Measurements from ENCODE around the gene F13A1.

The F13A1 gene

DNA sequence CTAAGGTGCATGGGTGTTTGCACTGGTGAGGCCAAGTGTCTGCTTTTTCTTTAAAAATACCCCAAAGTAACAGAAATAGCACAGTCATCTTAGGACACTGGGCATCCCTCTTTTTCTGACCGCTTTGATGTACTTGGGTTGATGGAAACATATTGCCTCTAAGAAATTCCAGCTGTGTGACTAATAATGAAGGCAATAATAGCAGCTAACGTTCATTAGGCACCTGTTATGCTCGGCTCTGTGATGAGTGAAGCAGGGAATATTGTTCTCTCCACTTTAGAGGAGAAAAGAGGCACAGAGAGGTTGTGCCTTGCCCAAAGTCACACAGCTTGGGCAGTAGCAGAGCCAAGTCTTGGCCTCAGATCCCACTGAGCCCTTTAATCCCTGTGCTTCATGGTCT, 100.7 kb downstream of the F13A1 start:
- DNase-seq (ENCODE audit: low spot score in 2 of 2) = no peak
- Histone ChIP-seq H3K9me3 (no peaks in the 10 kb centered on the region), H3K4me3 (no peak overlapping the region), H3K4me1 (no peaks in the 10 kb centered on the region), H3K27me3 (ENCODE audit: low read depth) (no peaks in the 10 kb centered on the region), H3K36me3 (replicated peaks) (no peaks in the 10 kb centered on the region)
- in situ Hi-C loops (cut with MboI; ENCODE audit: low sequenced_read_pairs) = no loop called here

DNA sequence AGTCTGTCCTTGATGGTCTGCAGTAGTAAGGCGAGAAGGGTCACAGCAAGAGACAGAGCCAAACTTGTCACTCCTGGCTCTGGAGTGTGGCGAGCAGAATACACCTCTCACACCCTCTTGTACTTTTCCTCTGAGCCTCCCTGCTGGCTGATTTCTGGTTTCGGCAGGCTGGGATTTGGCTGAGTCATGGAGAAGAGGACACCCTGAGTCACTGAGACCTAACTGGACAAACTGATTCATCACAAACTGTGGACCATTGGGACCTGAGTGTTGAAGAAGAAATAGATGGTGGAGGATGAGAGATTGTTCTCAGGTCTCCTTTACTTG, 101.7 kb downstream of the F13A1 start:
- in situ Hi-C loops (cut with MboI; ENCODE audit: low sequenced_read_pairs) = no loop called here
- Histone ChIP-seq H3K27me3 (ENCODE audit: low read depth) (no peaks in the 10 kb centered on the region), H3K9me3 (no peaks in the 10 kb centered on the region), H3K4me1 (no peaks in the 10 kb centered on the region), H3K36me3 (replicated peaks) (no peaks in the 10 kb centered on the region), H3K4me3 (no peak overlapping the region)
- no peak for DNase-seq (ENCODE audit: low spot score in 2 of 2)

DNA sequence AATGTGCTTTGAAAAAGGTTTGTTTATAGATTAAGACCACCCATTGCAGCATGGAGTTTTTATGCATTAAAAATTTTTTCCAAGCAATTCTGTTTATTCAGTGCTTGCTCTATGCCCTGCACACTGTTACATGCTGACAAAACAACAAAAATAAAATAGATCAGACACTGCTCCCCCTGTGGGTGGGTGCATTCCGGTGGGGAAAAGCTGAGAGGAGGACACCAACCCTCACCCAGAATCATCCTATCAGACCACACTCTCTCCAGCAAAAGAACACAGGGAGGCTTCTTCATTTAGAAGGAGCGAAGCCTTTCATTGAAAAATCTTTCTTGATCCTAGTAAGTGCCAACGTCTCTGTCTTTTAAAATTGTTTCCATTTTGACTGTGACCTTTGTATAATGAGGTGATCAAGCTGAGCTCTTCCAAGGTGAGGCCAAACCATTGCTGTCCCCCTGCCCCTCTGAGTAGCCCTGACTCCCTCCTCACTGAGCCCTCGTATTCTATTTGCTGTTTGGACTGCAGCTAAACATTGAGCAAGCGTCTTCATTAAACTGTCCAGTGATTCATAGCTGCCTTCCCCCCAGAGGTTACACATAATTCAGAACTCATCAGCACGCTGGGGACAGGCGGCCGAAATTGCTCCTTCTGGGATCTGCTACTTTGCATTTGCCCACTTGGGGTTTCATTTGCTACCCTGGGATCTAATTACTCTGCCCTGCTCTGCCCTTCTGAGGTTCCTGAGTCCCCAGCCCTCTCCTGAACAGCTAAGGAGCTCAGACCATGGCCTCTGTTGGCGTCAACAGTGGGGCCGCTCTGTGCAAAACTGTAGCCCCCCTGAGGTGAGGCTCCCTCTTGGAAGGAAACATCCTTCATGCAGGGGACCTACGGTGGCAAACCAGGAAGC, 102.4 kb downstream of the F13A1 start:
- no peaks in the 10 kb centered on the region for H3K9me3 ChIP-seq
- no peak overlapping the region for H3K4me3 ChIP-seq
- in situ Hi-C loops (cut with MboI; ENCODE audit: low sequenced_read_pairs) = no loop called here
- no peaks in the 10 kb centered on the region for H3K4me1 ChIP-seq
- H3K36me3 ChIP-seq (replicated peaks) = no peaks in the 10 kb centered on the region
- H3K27me3 ChIP-seq (ENCODE audit: low read depth) = no peaks in the 10 kb centered on the region
- DNase-seq (ENCODE audit: low spot score in 2 of 2) = no peak

DNA sequence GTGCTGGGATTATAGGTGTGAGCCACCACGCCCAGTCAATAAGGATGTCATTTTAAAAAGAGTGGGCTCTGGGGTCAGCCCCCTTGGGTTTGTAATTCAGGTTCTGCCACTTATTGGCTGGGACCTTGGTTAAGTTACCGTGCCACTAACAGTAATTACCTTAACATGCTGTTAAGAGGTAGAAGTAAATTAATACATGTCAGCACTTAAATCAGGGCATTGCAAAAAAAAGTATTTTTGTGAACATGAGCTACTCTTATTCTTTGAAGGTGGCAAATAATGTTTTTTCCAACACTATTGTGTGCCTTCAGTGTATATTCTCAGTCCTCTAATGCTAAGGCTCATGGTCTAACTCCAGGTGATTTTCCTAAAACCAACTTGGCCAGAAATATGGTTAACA, 109.5 kb downstream of the F13A1 start:
- H3K27me3 ChIP-seq (ENCODE audit: low read depth) = no peaks in the 10 kb centered on the region

DNA sequence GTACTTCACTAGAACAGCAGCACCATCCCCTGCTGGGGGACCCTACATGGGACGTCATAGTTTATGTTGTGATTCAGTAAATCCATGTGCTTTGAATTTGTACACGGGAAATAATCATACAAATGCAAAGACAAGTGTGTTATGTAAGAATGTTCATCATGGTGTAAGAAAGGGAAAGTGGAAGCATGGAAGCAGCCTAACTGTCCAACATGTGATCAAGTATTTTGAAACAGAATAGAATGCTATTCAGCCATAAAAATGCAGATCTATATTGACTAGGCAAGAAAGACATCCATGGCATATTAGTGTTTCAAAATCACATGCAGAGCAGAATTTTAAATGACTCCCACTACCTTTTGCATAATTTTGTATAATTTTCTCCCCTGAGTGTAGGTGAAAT, 117.6 kb downstream of the F13A1 start:
- no peak for DNase-seq (ENCODE audit: low spot score in 2 of 2)
- Histone ChIP-seq H3K4me3 (no peak overlapping the region), H3K4me1 (no peaks in the 10 kb centered on the region), H3K9me3 (no peaks in the 10 kb centered on the region), H3K36me3 (replicated peaks) (no peaks in the 10 kb centered on the region), H3K27me3 (ENCODE audit: low read depth) (no peaks in the 10 kb centered on the region)
- in situ Hi-C loops (cut with MboI; ENCODE audit: low sequenced_read_pairs) = no loop called here

More for the DNA sequence above, 109.5 kb downstream of the F13A1 start:
- no peaks in the 10 kb centered on the region for H3K9me3 ChIP-seq
- no peak overlapping the region for H3K4me3 ChIP-seq
- no peak for DNase-seq (ENCODE audit: low spot score in 2 of 2)
- in situ Hi-C loops (cut with MboI; ENCODE audit: low sequenced_read_pairs) = no loop called here
- H3K4me1 ChIP-seq = no peaks in the 10 kb centered on the region
- H3K36me3 ChIP-seq (replicated peaks) = no peaks in the 10 kb centered on the region

DNA sequence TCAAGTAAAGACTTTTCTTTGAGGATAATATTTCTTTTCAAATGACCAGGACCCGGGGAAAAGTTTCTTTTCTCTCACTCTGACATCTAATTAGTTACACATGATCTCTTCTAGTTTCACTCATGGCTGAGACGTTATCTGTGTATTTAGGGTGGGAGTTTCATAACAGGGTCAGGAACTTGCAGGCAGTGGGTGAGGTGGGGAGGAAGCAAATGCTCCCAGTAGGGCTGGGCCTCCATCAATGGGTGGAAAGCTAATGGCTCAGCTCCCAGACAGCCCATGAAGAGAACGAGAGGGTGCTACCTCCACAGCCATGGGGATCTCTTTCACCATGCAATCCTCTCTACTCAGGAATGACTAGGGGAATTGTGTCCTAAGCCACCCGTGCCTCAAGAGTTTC, 119.3 kb downstream of the F13A1 start:
- Histone ChIP-seq H3K36me3 (replicated peaks) (no peaks in the 10 kb centered on the region), H3K4me1 (no peaks in the 10 kb centered on the region), H3K4me3 (no peak overlapping the region), H3K9me3 (no peaks in the 10 kb centered on the region), H3K27me3 (ENCODE audit: low read depth) (no peaks in the 10 kb centered on the region)
- DNase-seq (ENCODE audit: low spot score in 2 of 2) = no peak
- in situ Hi-C loops (cut with MboI; ENCODE audit: low sequenced_read_pairs) = no loop called here

DNA sequence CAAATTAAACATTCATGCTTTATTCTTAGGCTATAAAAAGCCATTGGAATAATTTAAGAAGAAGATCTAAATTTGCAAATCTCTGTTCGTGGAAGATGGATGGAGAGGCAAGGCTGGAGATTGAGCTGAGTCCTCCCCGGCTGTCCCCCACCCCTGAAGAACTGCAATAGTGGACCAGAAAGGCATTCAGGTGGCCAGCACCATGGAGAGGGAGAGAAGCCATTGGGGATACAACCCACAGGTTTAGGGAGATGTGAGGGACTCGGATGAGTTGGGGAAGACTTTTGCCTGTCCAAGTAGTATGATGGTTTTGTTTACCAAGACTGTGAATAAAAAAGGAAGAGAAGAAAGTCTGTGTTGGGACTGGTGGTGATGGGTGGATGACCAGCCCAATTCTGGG, 120.8 kb downstream of the F13A1 start:
- H3K27me3 ChIP-seq (ENCODE audit: low read depth) = no peaks in the 10 kb centered on the region
- no peak overlapping the region for H3K4me3 ChIP-seq
- H3K4me1 ChIP-seq = no peaks in the 10 kb centered on the region
- no peaks in the 10 kb centered on the region for H3K9me3 ChIP-seq
- H3K36me3 ChIP-seq (replicated peaks) = no peaks in the 10 kb centered on the region
- in situ Hi-C loops (cut with MboI; ENCODE audit: low sequenced_read_pairs) = no loop called here
- DNase-seq (ENCODE audit: low spot score in 2 of 2) = no peak

DNA sequence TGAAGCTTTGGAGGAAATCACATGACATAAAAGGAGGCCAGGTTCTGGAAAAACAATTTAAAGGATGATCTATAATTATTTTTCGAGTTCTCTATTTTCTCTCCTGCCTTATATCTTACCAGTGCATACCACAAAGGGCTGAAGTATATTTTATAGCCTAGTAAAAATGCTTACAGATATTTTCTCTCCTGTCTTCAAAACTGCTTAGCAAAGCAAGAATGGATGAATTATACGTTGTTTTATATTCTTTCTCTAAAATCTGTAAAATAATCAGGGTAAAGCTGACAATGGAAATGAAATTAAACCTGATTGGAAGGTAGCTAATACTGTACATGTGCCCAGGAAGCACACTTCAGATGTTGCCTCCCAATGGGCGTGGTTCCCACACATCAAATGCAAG, 123.7 kb downstream of the F13A1 start:
- Histone ChIP-seq H3K4me1 (no peaks in the 10 kb centered on the region), H3K27me3 (ENCODE audit: low read depth) (no peaks in the 10 kb centered on the region), H3K4me3 (no peak overlapping the region), H3K9me3 (no peaks in the 10 kb centered on the region), H3K36me3 (replicated peaks) (no peaks in the 10 kb centered on the region)
- in situ Hi-C loops (cut with MboI; ENCODE audit: low sequenced_read_pairs) = no loop called here
- DNase-seq (ENCODE audit: low spot score in 2 of 2) = no peak

DNA sequence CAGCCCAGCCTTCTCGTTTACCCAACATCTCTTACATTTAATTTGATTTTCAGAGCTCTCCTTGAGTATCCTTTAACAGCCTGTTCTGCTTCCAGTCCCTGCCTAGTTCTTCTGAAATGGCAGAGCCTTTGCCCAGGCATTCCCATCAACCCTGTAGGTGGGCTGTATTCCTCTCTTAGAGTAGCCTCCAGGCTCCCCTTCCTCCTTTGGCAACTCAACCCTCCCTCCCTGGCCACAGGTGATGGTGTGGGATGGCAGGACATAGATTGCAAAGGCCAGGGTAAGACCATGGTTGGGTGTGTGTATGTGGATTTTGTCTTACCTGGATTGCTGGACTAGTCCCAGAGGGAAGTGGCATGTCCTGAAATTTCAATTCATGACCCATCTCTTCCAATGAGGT, 125.4 kb downstream of the F13A1 start:
- Histone ChIP-seq H3K27me3 (ENCODE audit: low read depth) (no peaks in the 10 kb centered on the region), H3K36me3 (replicated peaks) (no peaks in the 10 kb centered on the region), H3K4me1 (no peaks in the 10 kb centered on the region), H3K9me3 (no peaks in the 10 kb centered on the region), H3K4me3 (no peak overlapping the region)
- no peak for DNase-seq (ENCODE audit: low spot score in 2 of 2)
- in situ Hi-C loops (cut with MboI; ENCODE audit: low sequenced_read_pairs) = no loop called here

DNA sequence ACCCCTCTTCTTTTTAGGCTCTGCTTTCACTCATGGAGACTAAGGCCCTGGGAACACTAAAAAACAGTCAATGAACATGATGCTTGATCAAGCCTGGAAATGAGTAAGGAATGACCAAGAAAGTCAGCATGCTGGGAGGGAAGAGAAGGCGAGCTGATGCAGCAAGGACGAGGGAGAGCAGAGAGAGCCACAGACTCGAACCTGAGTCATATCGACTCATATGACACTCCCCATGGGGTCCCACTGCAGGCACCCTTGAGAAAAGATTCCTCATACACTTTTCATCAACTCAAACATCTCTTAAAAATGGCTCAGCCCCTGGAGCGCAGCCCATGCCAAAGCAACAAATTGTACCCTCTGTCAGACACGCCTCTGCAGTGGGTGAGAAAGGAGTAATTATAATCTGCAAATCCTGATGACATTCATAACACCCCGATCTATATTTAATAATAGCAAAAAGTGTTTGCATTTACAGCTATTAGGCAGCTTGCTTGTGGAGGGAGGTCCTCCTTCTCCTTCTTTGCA, 127.2 kb downstream of the F13A1 start:
- Histone ChIP-seq H3K9me3 (no peaks in the 10 kb centered on the region), H3K36me3 (replicated peaks) (no peaks in the 10 kb centered on the region), H3K4me3 (no peak overlapping the region), H3K27me3 (ENCODE audit: low read depth) (no peaks in the 10 kb centered on the region), H3K4me1 (no peaks in the 10 kb centered on the region)
- DNase-seq (ENCODE audit: low spot score in 2 of 2) = no peak
- in situ Hi-C loops (cut with MboI; ENCODE audit: low sequenced_read_pairs) = no loop called here

DNA sequence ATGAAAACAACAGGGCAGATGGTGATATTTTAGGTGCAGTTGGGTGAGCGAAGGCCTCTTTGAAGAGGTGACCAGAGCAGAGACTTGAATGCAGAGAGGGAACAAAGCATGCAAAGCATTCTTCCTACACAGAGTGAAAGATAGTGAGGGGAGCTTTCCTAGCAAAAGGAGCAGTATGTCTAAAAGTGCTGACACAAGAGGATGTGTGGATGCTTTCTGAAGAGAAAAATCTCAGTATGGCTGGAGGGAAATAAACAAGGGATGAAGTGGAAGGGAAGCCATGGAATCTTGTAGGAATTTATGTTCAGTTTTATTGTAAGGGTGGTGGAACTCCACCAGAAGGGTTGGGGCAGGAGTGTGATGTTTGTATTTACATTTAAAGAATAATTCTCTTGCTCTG, 128.6 kb downstream of the F13A1 start:
- Histone ChIP-seq H3K27me3 (ENCODE audit: low read depth) (no peaks in the 10 kb centered on the region), H3K9me3 (no peaks in the 10 kb centered on the region), H3K36me3 (replicated peaks) (no peaks in the 10 kb centered on the region), H3K4me1 (no peaks in the 10 kb centered on the region), H3K4me3 (no peak overlapping the region)
- no peak for DNase-seq (ENCODE audit: low spot score in 2 of 2)
- in situ Hi-C loops (cut with MboI; ENCODE audit: low sequenced_read_pairs) = no loop called here

DNA sequence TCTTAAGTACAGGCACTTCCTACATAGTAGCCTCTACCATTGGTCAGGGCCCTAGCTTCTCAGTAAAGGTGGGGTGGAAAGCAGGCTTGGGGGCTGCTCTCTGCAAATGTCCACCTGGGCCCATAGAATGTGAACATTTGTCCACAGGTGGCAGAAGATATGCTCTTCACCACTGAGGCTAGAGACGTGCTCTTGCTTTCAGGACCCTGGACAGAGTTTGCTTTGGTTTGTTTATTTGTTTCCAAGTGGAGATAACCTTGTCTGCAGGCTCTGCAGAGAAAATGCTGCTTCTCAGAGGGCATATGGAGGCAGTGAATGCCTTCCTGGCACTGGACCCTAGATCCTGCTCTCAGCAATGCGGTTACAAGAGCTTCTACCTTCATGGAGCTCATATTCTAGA, 129.0 kb downstream of the F13A1 start:
- H3K4me3 ChIP-seq = no peak overlapping the region
- H3K27me3 ChIP-seq (ENCODE audit: low read depth) = no peaks in the 10 kb centered on the region
- no peaks in the 10 kb centered on the region for H3K36me3 ChIP-seq (replicated peaks)
- H3K4me1 ChIP-seq = no peaks in the 10 kb centered on the region
- no peak for DNase-seq (ENCODE audit: low spot score in 2 of 2)
- no peaks in the 10 kb centered on the region for H3K9me3 ChIP-seq
- in situ Hi-C loops (cut with MboI; ENCODE audit: low sequenced_read_pairs) = no loop called here

DNA sequence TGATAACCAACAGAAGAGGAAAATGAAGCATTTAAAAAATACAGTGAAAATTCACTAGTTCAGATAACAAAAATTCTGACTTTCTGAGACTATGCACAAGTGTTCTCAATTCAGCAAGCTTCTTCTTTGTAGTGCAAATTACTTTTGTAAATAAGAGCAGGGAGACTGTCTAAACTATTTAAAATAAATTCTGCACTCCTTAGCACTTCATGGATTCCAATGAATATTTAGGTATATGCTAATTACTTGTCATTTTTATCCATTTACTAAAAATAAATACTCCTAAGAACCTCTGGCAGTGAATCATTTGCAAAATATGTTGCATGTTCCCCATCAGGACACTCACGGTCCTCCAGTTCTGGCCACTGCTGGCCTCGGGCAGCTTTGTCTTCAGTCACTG, 139.8 kb downstream of the F13A1 start:
- in situ Hi-C loops (cut with MboI; ENCODE audit: low sequenced_read_pairs) = no loop called here
- no peaks in the 10 kb centered on the region for H3K4me1 ChIP-seq
- no peaks in the 10 kb centered on the region for H3K36me3 ChIP-seq (replicated peaks)
- DNase-seq (ENCODE audit: low spot score in 2 of 2) = no peak
- no peaks in the 10 kb centered on the region for H3K27me3 ChIP-seq (ENCODE audit: low read depth)
- H3K9me3 ChIP-seq = no peaks in the 10 kb centered on the region
- no peak overlapping the region for H3K4me3 ChIP-seq

DNA sequence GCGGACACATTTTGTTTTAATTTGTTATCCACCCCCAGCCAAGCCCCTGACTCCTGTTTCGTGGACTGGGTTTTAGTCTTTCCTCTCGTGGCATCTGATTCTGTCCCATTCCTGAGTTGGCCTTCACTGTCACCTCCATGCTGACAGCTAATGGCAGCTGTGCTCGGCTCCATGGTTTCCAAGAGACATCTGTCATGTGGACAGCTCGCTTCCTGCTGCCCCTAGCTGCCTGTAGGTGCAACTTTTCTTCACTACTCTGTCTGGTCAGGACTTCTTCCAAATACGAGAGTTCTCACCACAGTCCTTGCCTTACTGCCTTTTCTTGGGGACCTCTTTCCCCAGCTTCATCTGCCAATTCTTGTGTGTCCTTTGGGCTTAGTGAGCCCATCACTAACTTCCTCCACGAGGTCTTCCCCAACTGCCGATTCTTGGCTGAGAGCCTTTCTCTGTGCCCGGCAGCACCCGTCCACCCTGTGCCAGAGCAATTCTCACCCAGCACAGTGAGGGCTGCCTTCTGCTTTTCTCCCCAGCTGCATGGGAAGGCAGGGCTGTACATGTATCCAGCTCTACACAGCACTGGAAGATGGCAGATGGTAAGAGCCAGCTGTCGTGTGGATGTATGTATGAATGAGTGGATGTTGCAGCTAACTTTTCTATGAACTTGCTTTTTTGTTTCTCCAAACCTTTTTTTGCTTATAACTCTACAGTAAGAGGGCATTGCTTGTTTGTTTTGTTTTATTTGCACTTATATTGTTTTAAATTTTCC, 140.4 kb downstream of the F13A1 start:
- in situ Hi-C loops (cut with MboI; ENCODE audit: low sequenced_read_pairs) = no loop called here
- DNase-seq (ENCODE audit: low spot score in 2 of 2) = no peak
- H3K9me3 ChIP-seq = no peaks in the 10 kb centered on the region
- H3K36me3 ChIP-seq (replicated peaks) = no peaks in the 10 kb centered on the region
- no peak overlapping the region for H3K4me3 ChIP-seq
- H3K4me1 ChIP-seq = no peaks in the 10 kb centered on the region
- no peaks in the 10 kb centered on the region for H3K27me3 ChIP-seq (ENCODE audit: low read depth)
